DOHH2 (cell line): ENCODE data around the gene AGAP2.

ENCODE experiments used
- H3F3A ChIP-seq: fragments of 200-600 bp; sonication (generic), shearing (Covaris generic); 2 replicates; pipeline ENCODE4 v1.6.0; 2016; ENCODE audit warnings: antibody characterized with exemption, mild to moderate bottlenecking; ENCODE audit not compliant: control insufficient read depth, insufficient read depth
- H3K27ac ChIP-seq: fragments of 200-600 bp; sonication (generic); 2 replicates; pipeline ENCODE4 v1.5.1; 2014; ENCODE audit warnings: low read depth, mild to moderate bottlenecking, low read length, moderate library complexity
- H3K27me3 ChIP-seq: fragments of 200-600 bp; sonication (generic); 2 replicates; pipeline ENCODE4 v1.6.1; 2014; ENCODE audit warnings: mild to moderate bottlenecking, low read length, mixed read lengths; ENCODE audit not compliant: control insufficient read depth
- H3K36me3 ChIP-seq: fragments of 200-600 bp; sonication (generic); 2 replicates; pipeline ENCODE4 v1.6.1; 2014; ENCODE audit warnings: mild to moderate bottlenecking, low read length, moderate library complexity, mixed read lengths; ENCODE audit not compliant: control insufficient read depth
- H3K4me1 ChIP-seq: fragments of 200-600 bp; sonication (generic); 2 replicates; pipeline ENCODE4 v1.6.1; 2014; ENCODE audit warnings: mild to moderate bottlenecking, low read length, mixed read lengths; ENCODE audit not compliant: control insufficient read depth
- H3K4me2 ChIP-seq: fragments of 200-600 bp; sonication (generic); 2 replicates; pipeline ENCODE4 v1.6.0; 2014; ENCODE audit warnings: mild to moderate bottlenecking, low read length, moderate library complexity
- H3K4me3 ChIP-seq: fragments of 200-600 bp; sonication (generic); 2 replicates; pipeline ENCODE4 v1.5.1; 2014; ENCODE audit warnings: mild to moderate bottlenecking, low read length, mixed read lengths
- H3K79me2 ChIP-seq: fragments of 200-600 bp; sonication (generic); 2 replicates; pipeline ENCODE4 v1.6.1; 2014; ENCODE audit warnings: mild to moderate bottlenecking, low read length, mixed read lengths; ENCODE audit not compliant: control insufficient read depth
- H3K9me2 ChIP-seq: fragments of 200-600 bp; sonication (generic); replicated peaks from 2 replicates; pipeline ENCODE4 v1.6.1; 2014; ENCODE audit warnings: mild to moderate bottlenecking, low read length, mixed read lengths; ENCODE audit not compliant: control insufficient read depth
- H3K9me3 ChIP-seq: fragments of 200-600 bp; sonication (generic); 2 replicates; pipeline ENCODE4 v1.6.1; 2014; ENCODE audit warnings: antibody characterized with exemption, low read length, mixed read lengths; ENCODE audit not compliant: control insufficient read depth, insufficient read depth
- H4K20me1 ChIP-seq: fragments of 200-600 bp; sonication (generic); 2 replicates; pipeline ENCODE4 v1.6.0; 2014; ENCODE audit warnings: low read depth, mild to moderate bottlenecking, antibody characterized with exemption, low read length, moderate library complexity; ENCODE audit not compliant: control insufficient read depth, insufficient read depth
- EZH2phosphoT487 ChIP-seq: fragments of 200-600 bp; sonication (generic); IDR thresholded peaks from 2 replicates; pipeline ENCODE4 v1.6.1; 2017; ENCODE audit warnings: borderline replicate concordance, mild to moderate bottlenecking, antibody characterized with exemption, low read length, moderate library complexity, mixed read lengths
- TF ChIP-seq, protein P1 (sequence below): fragments of 200-600 bp; sonication (generic); IDR thresholded peaks from one replicate; pipeline ENCODE4 v1.5.1; 2014; ENCODE audit warnings: antibody characterized with exemption, mild to moderate bottlenecking, low read depth, low read length; ENCODE audit not compliant: poor library complexity, severe bottlenecking

The AGAP2 gene

DNA sequence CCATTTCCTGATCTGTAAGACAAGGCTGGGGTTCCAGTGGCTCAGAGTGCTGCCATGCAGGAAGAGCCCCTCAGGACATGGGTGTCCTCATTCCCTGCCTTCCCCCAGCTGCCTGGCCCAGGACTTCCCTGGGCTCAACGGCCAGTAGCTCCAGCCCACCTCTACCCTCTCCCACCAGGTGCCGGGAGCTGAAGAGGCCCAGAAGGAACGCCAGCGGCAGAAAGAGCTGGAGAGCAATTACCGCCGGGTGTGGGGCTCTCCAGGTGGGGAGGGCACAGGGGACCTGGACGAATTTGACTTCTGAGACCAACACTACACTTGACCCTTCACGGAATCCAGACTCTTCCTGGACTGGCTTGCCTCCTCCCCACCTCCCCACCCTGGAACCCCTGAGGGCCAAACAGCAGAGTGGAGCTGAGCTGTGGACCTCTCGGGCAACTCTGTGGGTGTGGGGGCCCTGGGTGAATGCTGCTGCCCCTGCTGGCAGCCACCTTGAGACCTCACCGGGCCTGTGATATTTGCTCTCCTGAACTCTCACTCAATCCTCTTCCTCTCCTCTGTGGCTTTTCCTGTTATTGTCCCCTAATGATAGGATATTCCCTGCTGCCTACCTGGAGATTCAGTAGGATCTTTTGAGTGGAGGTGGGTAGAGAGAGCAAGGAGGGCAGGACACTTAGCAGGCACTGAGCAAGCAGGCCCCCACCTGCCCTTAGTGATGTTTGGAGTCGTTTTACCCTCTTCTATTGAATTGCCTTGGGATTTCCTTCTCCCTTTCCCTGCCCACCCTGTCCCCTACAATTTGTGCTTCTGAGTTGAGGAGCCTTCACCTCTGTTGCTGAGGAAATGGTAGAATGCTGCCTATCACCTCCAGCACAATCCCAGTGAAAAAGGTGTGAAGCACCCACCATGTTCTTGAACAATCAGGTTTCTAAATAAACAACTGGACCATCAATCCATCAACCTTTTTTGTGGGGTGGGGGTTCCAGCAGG is 17.6 kb downstream of the AGAP2 start:
- H3K79me2 ChIP-seq, result no peaks in the 10 kb centered on the region
- no peaks in the 10 kb centered on the region for H3K9me2 ChIP-seq
- H3K27ac ChIP-seq, result no peak overlapping the region
- no peak overlapping the region for H3K4me3 ChIP-seq
- H4K20me1 ChIP-seq, result no peaks in the 10 kb centered on the region
- H3F3A ChIP-seq, result peaks cover 11% of the 10 kb centered on the region; the same call in 1 of the 2 replicates
- peaks cover 12% of the 10 kb centered on the region for H3K4me1 ChIP-seq
- no peak overlapping the region for H3K4me2 ChIP-seq
- H3K36me3 ChIP-seq, result peaks cover 52% of the 10 kb centered on the region
- TF ChIP-seq EZH2phosphoT487, result no peak
- TF ChIP-seq, protein P1, sequence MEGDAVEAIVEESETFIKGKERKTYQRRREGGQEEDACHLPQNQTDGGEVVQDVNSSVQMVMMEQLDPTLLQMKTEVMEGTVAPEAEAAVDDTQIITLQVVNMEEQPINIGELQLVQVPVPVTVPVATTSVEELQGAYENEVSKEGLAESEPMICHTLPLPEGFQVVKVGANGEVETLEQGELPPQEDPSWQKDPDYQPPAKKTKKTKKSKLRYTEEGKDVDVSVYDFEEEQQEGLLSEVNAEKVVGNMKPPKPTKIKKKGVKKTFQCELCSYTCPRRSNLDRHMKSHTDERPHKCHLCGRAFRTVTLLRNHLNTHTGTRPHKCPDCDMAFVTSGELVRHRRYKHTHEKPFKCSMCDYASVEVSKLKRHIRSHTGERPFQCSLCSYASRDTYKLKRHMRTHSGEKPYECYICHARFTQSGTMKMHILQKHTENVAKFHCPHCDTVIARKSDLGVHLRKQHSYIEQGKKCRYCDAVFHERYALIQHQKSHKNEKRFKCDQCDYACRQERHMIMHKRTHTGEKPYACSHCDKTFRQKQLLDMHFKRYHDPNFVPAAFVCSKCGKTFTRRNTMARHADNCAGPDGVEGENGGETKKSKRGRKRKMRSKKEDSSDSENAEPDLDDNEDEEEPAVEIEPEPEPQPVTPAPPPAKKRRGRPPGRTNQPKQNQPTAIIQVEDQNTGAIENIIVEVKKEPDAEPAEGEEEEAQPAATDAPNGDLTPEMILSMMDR, result no peak
- H3K9me3 ChIP-seq, result no peaks in the 10 kb centered on the region
- no peaks in the 10 kb centered on the region for H3K27me3 ChIP-seq

DNA sequence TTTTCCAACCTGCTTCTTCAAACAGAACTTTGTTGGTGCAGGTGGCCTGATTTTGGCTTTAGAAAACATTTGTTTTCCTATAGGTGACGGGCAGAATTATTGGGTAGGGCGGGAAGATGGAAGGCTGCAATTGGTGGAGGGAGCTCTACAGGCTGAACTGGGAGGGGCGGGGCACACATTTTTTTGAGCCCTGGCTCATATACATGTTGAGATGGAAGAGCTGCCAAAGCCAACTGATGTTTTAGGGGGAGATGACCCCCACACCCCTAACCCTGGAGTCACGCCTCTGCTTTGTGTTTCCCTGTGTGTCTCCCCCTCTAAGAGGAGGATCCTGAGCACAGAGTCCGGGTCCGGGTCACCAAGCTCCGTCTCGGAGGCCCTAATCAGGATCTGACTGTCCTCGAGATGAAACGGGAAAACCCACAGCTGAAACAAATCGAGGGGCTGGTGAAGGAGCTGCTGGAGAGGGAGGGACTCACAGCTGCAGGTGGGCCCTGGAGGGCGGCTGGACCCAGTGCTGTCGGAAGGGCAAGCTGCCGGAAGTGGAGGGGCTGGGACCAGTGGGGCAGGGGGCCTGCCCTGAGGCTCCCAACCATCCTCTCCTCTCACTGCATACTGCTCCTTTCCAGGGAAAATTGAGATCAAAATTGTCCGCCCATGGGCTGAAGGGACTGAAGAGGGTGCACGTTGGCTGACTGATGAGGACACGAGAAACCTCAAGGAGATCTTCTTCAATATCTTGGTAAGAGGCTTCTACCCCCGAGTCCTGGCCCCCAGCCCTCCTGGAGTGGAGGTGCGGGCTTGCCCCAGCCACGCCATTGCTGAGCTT is 18.6 kb downstream of the AGAP2 start:
- Histone ChIP-seq H3K27ac (no peak overlapping the region), H3K9me3 (no peaks in the 10 kb centered on the region), H3K4me2 (no peak overlapping the region), H3K27me3 (no peaks in the 10 kb centered on the region), H3K79me2 (no peaks in the 10 kb centered on the region), H3K4me3 (no peak overlapping the region), H4K20me1 (no peaks in the 10 kb centered on the region), H3K9me2 (no peaks in the 10 kb centered on the region), H3K36me3 (peaks cover 56% of the 10 kb centered on the region), H3K4me1 (peaks cover 9% of the 10 kb centered on the region), H3F3A (peaks cover 11% of the 10 kb centered on the region; the same call in 1 of the 2 replicates)
- TF ChIP-seq, protein P1, result no peak
- TF ChIP-seq EZH2phosphoT487, result no peak

DNA sequence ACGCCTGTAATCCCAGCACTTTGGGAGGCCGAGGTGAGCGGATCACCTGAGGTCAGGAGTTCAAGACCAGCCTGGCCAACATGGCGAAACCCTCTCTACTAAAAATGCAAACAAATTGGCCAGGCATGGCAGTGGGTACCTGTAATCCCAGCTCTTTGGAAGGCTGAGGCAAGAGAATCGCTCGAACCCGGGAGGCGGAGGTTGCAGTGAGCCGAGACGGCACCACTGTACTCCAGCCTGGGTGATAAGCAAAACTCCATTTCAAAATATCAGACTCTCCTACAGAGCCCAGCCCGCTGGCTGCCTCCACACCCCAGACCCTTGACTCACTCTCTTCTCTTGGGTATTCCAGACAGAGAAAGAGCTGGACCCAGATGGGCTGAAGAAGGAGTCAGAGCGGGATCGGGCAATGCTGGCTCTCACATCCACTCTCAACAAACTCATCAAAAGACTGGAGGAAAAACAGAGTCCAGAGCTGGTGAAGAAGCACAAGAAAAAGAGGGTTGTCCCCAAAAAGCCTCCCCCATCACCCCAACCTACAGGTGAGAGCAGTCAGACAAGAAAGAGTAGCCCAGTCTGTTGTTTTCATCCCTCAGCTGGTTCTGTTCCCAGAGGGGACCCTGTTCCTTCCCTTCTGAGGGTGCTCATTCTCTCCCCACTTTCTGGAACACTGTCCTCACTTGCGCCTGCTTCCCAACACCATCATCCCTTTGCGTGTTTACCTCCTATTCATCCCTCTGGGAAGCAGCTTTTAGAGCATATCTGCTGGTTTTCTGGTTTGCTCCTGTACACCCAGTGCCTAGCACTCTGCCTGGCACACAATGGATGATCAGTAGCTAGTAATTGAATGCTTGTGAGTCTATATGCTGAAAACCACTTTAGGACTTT is 19.7 kb downstream of the AGAP2 start:
- H3K9me3 ChIP-seq, result no peaks in the 10 kb centered on the region
- no peak overlapping the region for H3K4me3 ChIP-seq
- peaks cover 5% of the 10 kb centered on the region for H3K4me1 ChIP-seq
- no peak overlapping the region for H3K4me2 ChIP-seq
- H3F3A ChIP-seq, result peaks cover 8% of the 10 kb centered on the region; the same call in 1 of the 2 replicates
- H3K36me3 ChIP-seq, result peaks cover 56% of the 10 kb centered on the region
- H3K27me3 ChIP-seq, result no peaks in the 10 kb centered on the region
- no peaks in the 10 kb centered on the region for H3K9me2 ChIP-seq
- H4K20me1 ChIP-seq, result no peaks in the 10 kb centered on the region
- TF ChIP-seq EZH2phosphoT487, result no peak
- TF ChIP-seq, protein P1, result no peak
- no peak overlapping the region for H3K27ac ChIP-seq
- H3K79me2 ChIP-seq, result no peaks in the 10 kb centered on the region
